Endothelial cell of umbilical vein (primary cell): Measurements from ENCODE around the gene RPL3. TPM values are rescaled to one million over a fixed set of nuclear protein-coding genes. Genes with fewer than 3 reads are reported as not detected.

ENCODE experiments used
- BruUV-seq: library from RNA; stranded (reverse); fragments of 400-500 nt; replicated peaks from 2 replicates; lab custom pipeline; 2021; lab: Mats Ljungman, UMichigan
- CTCF ChIA-PET: fragments of 300-600, 350-600 bp; sonication (Branson Sonifier 250); formaldehyde crosslinking; loops from one replicate; lab custom pipeline; 2021; ENCODE audit warnings: antibody characterized with exemption, inconsistent platforms; lab: Charles Lee
- POLR2A ChIA-PET: fragments of 300-600, 350-600 bp; sonication (Branson Sonifier 250); formaldehyde crosslinking; loops from one replicate; lab custom pipeline; 2021; ENCODE audit warnings: antibody characterized with exemption, inconsistent platforms; lab: Charles Lee
- DNase-seq: peaks from one replicate; pipeline ENCODE4 v3.0.0-alpha.2; 2011; ENCODE audit warnings: low read depth, low spot score
- FAIRE-seq: peaks from 2 replicates; lab custom pipeline; 2011; peaks lifted over from hg19 to GRCh38; lab: Jason Lieb, UNC
- H2AFZ ChIP-seq: 2 replicates; pipeline ENCODE4 v1.6.0; 2012; ENCODE audit warnings: low read depth, low read length, control low read depth, inconsistent platforms
- H3K27ac ChIP-seq: 2 replicates; pipeline ENCODE4 v1.5.1; 2011; ENCODE audit warnings: low read depth, mild to moderate bottlenecking, control low read depth, low read length, moderate library complexity; ENCODE audit not compliant: insufficient read depth
- H3K27me3 ChIP-seq, 2 experiments: 2 replicates each; pipeline versions ENCODE4 v1.6.0 to v1.6.1; 2011; ENCODE audit warnings: low read length in 2 of 2, mixed read lengths in 1 of 2; ENCODE audit not compliant: control insufficient read depth in 2 of 2, insufficient read depth in 2 of 2
- H3K36me3 ChIP-seq, 2 experiments: 2 replicates in 1 of 2; 3 replicates in 1 of 2; pipeline ENCODE4 v1.5.1; 2011; ENCODE audit warnings: low read length in 2 of 2, mild to moderate bottlenecking in 1 of 2, moderate library complexity in 1 of 2; ENCODE audit not compliant: control insufficient read depth in 2 of 2, insufficient read depth in 2 of 2; ENCODE audit errors: extremely low read depth in 1 of 2
- H3K4me1 ChIP-seq: 3 replicates; pipeline ENCODE4 v1.5.1; 2011; ENCODE audit warnings: mild to moderate bottlenecking, low read length; ENCODE audit not compliant: control insufficient read depth, insufficient read depth; ENCODE audit errors: extremely low read depth
- H3K4me2 ChIP-seq: 2 replicates; pipeline ENCODE4 v1.6.1; 2011; ENCODE audit warnings: low read length, control low read depth, mixed read lengths; ENCODE audit not compliant: insufficient read depth
- H3K4me3 ChIP-seq, 3 experiments: fragments of 200-600 bp in 1 of 3; sonication (generic), shearing (Covaris generic) in 1 of 3; replicated peaks in 1 of 3; 2 replicates each; pipeline ENCODE4 v1.5.1; 2011 to 2016; ENCODE audit warnings: control low read depth in 3 of 3, low read length in 3 of 3, mild to moderate bottlenecking in 2 of 3, inconsistent platforms in 1 of 3, low read depth in 1 of 3, moderate library complexity in 1 of 3; ENCODE audit not compliant: insufficient read depth in 1 of 3
- H3K79me2 ChIP-seq: 2 replicates; pipeline ENCODE4 v1.6.0; 2012; ENCODE audit warnings: low read length, inconsistent platforms; ENCODE audit not compliant: control insufficient read depth, insufficient read depth
- H3K9ac ChIP-seq: replicated peaks from 2 replicates; pipeline ENCODE3; 2011; ENCODE audit warnings: low read length, control low read depth; ENCODE audit not compliant: insufficient read depth; ENCODE audit errors: extremely low read depth
- H3K9me1 ChIP-seq: replicated peaks from 3 replicates; pipeline ENCODE4 v1.6.0; 2011; ENCODE audit warnings: mild to moderate bottlenecking, low read length; ENCODE audit not compliant: control insufficient read depth, insufficient read depth; ENCODE audit errors: extremely low read depth
- H3K9me3 ChIP-seq: replicated peaks from 2 replicates; pipeline ENCODE4 v1.5.1; 2012; ENCODE audit warnings: low read length, inconsistent platforms; ENCODE audit not compliant: control insufficient read depth, insufficient read depth
- H4K20me1 ChIP-seq: replicated peaks from 2 replicates; pipeline ENCODE3; 2011; ENCODE audit warnings: mild to moderate bottlenecking, low read length; ENCODE audit not compliant: control insufficient read depth, insufficient read depth; ENCODE audit errors: extremely low read depth
- EZH2 ChIP-seq: IDR thresholded peaks from 2 replicates; pipeline ENCODE4 v1.6.1; 2012; ENCODE audit warnings: borderline replicate concordance, low read depth, mild to moderate bottlenecking, moderate library complexity, low read length, inconsistent platforms; ENCODE audit not compliant: severe bottlenecking
- FOS ChIP-seq: IDR thresholded peaks from 2 replicates; pipeline ENCODE4 v1.6.1; 2011; ENCODE audit warnings: mild to moderate bottlenecking, low read length, moderate library complexity, borderline replicate concordance; ENCODE audit not compliant: insufficient read depth
- GATA2 ChIP-seq: IDR thresholded peaks from 2 replicates; pipeline ENCODE4 v1.7.0; 2011; ENCODE audit warnings: low read depth, mild to moderate bottlenecking, moderate library complexity, mixed read lengths, low read length; ENCODE audit not compliant: insufficient read length, insufficient read depth
- JUN ChIP-seq: IDR thresholded peaks from 2 replicates; pipeline ENCODE4 v1.6.1; 2011; ENCODE audit warnings: borderline replicate concordance, low read depth; ENCODE audit not compliant: insufficient read length, insufficient read depth
- MYC ChIP-seq: IDR thresholded peaks from one replicate; pipeline ENCODE4 v1.6.1; 2011; ENCODE audit warnings: mild to moderate bottlenecking, low read depth, low read length
- POLR2A ChIP-seq: IDR thresholded peaks from 2 replicates; pipeline ENCODE4 v1.6.1; 2012; ENCODE audit warnings: low read depth, mild to moderate bottlenecking, control low read depth, low read length
- POLR2AphosphoS5 ChIP-seq: IDR thresholded peaks from 2 replicates; pipeline ENCODE4 v1.6.1; 2012; ENCODE audit warnings: low read depth, mild to moderate bottlenecking, control low read depth, low read length, moderate library complexity; ENCODE audit not compliant: insufficient read depth
- dilution Hi-C: fragments of 300-500 bp; cut with MboI; formaldehyde crosslinking; loops from one replicate; pipeline ENCODE4 v1.15.0; 2019; ENCODE audit warnings: low sequenced_read_pairs; ENCODE audit not compliant: extremely low pct_ligation_motif_present
- intact Hi-C: fragments of 100-400 bp; cut with micrococcal nuclease; formaldehyde crosslinking; loops from one replicate; pipeline ENCODE4 v1.10.0; 2022
- polyA plus RNA-seq, 4 experiments: library from polyadenylated mRNA; depleted of rRNA in 3 of 4; stranded (reverse) in 3 of 4; unstranded in 1 of 4; fragments of >200 nt; gene quantifications; 2 replicates each; pipeline versions ENCODE4 v1.2.1 to v1.2.3, GENCODE V29; 2011 to 2012; ENCODE audit warnings: missing spikeins in 1 of 4
- total RNA-seq: library from RNA; stranded (reverse); gene quantifications from 2 replicates; pipeline ENCODE4 v1.2.3, GENCODE V29; 2021
- TF ChIP-seq, protein P1 (sequence below): IDR thresholded peaks from 2 replicates; pipeline ENCODE4 v1.6.1; 2011; ENCODE audit not compliant: insufficient read depth, insufficient read length
- TF ChIP-seq, protein P2 (sequence below), 2 donors: IDR thresholded peaks; 1 replicate in 1 of 2; 2 replicates in 1 of 2; pipeline ENCODE4 v1.5.1; 2011; ENCODE audit warnings: low read length in 2 of 2, mild to moderate bottlenecking in 2 of 2, moderate library complexity in 2 of 2, control low read depth in 1 of 2, inconsistent platforms in 1 of 2, low read depth in 1 of 2; ENCODE audit not compliant: insufficient read depth in 1 of 2; ENCODE audit errors: extremely low read depth in 1 of 2

RPL3 gene
- total and polyA plus RNA-seq, 2 donors (not counting 3 experiments of a cell fraction or from before 2014, with no cell fraction given) = 1,954 to 4,065 TPM

DNA sequence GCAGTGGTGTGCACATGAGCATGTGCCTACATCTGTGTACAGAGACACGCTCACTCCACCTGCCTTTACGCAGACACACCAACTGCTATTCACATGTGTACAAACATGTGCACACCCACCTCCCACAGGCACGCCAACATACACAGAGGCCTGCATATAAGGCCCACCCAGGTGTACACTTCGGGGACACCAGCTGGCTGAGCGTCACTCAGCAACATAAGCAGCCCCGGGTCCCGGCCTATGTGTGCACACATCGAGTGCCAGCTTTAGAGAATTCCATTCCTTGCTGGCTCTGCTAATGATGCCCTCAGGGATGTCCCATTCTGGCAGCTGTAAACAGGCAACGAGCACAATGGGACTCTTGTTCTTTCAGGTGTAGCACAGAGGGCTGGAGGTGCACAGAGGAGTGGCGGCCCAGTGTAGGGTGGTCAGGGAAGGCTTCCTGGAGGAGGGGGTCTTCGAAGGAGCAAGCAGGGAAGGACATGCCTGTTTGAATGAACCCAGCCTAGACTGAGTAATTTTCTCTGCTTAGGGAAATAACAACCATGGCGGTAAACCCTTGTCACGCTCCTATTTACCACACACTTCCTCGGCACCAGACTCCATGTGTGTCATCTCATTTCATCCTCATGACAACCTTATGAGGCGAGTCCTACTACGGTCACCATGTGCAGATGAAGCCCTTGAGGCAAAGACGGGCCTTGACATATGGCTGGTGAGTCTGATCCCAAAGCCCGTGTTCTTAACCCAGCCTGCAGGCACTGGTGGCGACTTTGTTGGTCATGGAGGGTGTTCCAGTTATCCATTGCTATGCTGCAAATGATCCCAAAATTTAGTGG, 35.1 kb downstream of the RPL3 start:
- Histone ChIP-seq H3K36me3 (no peaks in the 10 kb centered on the region), H4K20me1 (no peaks in the 10 kb centered on the region), H3K27me3 (no peaks in the 10 kb centered on the region), H2AFZ (no peak overlapping the region), H3K4me2 (no peak overlapping the region), H3K27ac (peak overlapping the region; percentile 93), H3K4me1 (peaks cover 40% of the 10 kb centered on the region), H3K9me1 (no peaks in the 10 kb centered on the region), H3K9me3 (no peaks in the 10 kb centered on the region), H3K79me2 (no peaks in the 10 kb centered on the region), H3K4me3 (no peak overlapping the region), H3K9ac (no peak overlapping the region)
- FAIRE-seq (no peak), DNase-seq (no peak)
- intact Hi-C loops (no loop called here), dilution Hi-C loops (no loop called here)
- CTCF ChIA-PET = interaction anchor here (1.1 to 2.7 kb wide), 10 partner anchors 8 to 114 kb away, joined by 4 to 18 read pairs (median 8); no protein-coding TSS in a partner anchor
- no TSS peak for BruUV-seq
- no peak for TF ChIP-seq GATA2
- TF ChIP-seq, protein P1, sequence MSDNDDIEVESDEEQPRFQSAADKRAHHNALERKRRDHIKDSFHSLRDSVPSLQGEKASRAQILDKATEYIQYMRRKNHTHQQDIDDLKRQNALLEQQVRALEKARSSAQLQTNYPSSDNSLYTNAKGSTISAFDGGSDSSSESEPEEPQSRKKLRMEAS = peak; percentile 51
- TF ChIP-seq FOS = no peak
- TF ChIP-seq JUN = no peak
- no peak for TF ChIP-seq MYC
- no peak for TF ChIP-seq EZH2
- no peak for TF ChIP-seq POLR2AphosphoS5
- no peak for TF ChIP-seq POLR2A
- TF ChIP-seq, protein P2, sequence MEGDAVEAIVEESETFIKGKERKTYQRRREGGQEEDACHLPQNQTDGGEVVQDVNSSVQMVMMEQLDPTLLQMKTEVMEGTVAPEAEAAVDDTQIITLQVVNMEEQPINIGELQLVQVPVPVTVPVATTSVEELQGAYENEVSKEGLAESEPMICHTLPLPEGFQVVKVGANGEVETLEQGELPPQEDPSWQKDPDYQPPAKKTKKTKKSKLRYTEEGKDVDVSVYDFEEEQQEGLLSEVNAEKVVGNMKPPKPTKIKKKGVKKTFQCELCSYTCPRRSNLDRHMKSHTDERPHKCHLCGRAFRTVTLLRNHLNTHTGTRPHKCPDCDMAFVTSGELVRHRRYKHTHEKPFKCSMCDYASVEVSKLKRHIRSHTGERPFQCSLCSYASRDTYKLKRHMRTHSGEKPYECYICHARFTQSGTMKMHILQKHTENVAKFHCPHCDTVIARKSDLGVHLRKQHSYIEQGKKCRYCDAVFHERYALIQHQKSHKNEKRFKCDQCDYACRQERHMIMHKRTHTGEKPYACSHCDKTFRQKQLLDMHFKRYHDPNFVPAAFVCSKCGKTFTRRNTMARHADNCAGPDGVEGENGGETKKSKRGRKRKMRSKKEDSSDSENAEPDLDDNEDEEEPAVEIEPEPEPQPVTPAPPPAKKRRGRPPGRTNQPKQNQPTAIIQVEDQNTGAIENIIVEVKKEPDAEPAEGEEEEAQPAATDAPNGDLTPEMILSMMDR (IDR thresholded peaks at IDR 0.05; ENCODE audit: extremely low read depth in 1 of 2, insufficient read depth in 1 of 2, low read depth in 1 of 2, low read length in 2 of 2) = no peak
- POLR2A ChIA-PET = interaction anchor here (1.1 to 3.3 kb wide), 4 partner anchors 27 to 117 kb away, joined by 4 to 20 read pairs (median 4); partner anchors contain the start of gene PDGFB
